ENCODE data around the gene NCDN.

NCDN gene

GRCh38 chr1:35557611-35558373 lies at the start of gene NCDN:
Gene NCDN (plus strand): TSS chr1:35557799. CDS start chr1:35558191, 392 bp downstream.
- Histone ChIP-seq H3K9ac (ENCODE audit: low read length) (peak within 1 kb of the TSS; percentile 98), H3K4me1 (ENCODE audit: control insufficient read depth, insufficient read depth, low read length) (peaks cover 38% of the 10 kb centered on the region), H3K36me3 (ENCODE audit: control insufficient read depth, insufficient read depth, low read length) (peaks cover 40% of the 10 kb centered on the region), H3K27me3 (ENCODE audit: control insufficient read depth, insufficient read depth, low read length) (no peaks in the 10 kb centered on the region), H3K4me3 (ENCODE audit: low read depth, low read length) (peak within 1 kb of the TSS; percentile 99), H3K9me3 (ENCODE audit: control insufficient read depth, insufficient read depth, low read depth, low read length) (no peaks in the 10 kb centered on the region), H3K27ac (ENCODE audit: low read depth, low read length) (peak within 1 kb of the TSS; percentile 99)

GRCh38 chr1:35507947-35508346 lies 49.7 kb upstream of the NCDN start:
- Histone ChIP-seq H3K4me3 (ENCODE audit: low read depth, low read length) (no peak overlapping the region), H3K27ac (ENCODE audit: low read depth, low read length) (no peak overlapping the region), H3K9ac (ENCODE audit: low read length) (no peak overlapping the region), H3K9me3 (ENCODE audit: control insufficient read depth, insufficient read depth, low read depth, low read length) (no peaks in the 10 kb centered on the region), H3K4me1 (ENCODE audit: control insufficient read depth, insufficient read depth, low read length) (no peaks in the 10 kb centered on the region), H3K27me3 (ENCODE audit: control insufficient read depth, insufficient read depth, low read length) (no peaks in the 10 kb centered on the region), H3K36me3 (ENCODE audit: control insufficient read depth, insufficient read depth, low read length) (peaks cover 23% of the 10 kb centered on the region)

- Histone ChIP-seq H3K4me1 (ENCODE audit: control insufficient read depth, insufficient read depth, low read length) (no peaks in the 10 kb centered on the region), H3K9ac (ENCODE audit: low read length) (no peak overlapping the region), H3K27me3 (ENCODE audit: control insufficient read depth, insufficient read depth, low read length) (no peaks in the 10 kb centered on the region), H3K27ac (ENCODE audit: low read depth, low read length) (no peak overlapping the region), H3K9me3 (ENCODE audit: control insufficient read depth, insufficient read depth, low read depth, low read length) (no peaks in the 10 kb centered on the region), H3K36me3 (ENCODE audit: control insufficient read depth, insufficient read depth, low read length) (peaks cover 22% of the 10 kb centered on the region), H3K4me3 (ENCODE audit: low read depth, low read length) (no peak overlapping the region)
Measured at GRCh38 chr1:35509558-35509957, 48.0 kb upstream of the NCDN start.

- Histone ChIP-seq H3K4me3 (ENCODE audit: low read depth, low read length) (no peak overlapping the region), H3K9me3 (ENCODE audit: control insufficient read depth, insufficient read depth, low read depth, low read length) (0 out of 2 replicates have a peak, but pooled peaks cover 8% of the 10 kb centered on the region), H3K9ac (ENCODE audit: low read length) (no peak overlapping the region), H3K36me3 (ENCODE audit: control insufficient read depth, insufficient read depth, low read length) (peaks cover 9% of the 10 kb centered on the region), H3K4me1 (ENCODE audit: control insufficient read depth, insufficient read depth, low read length) (no peaks in the 10 kb centered on the region), H3K27ac (ENCODE audit: low read depth, low read length) (no peak overlapping the region), H3K27me3 (ENCODE audit: control insufficient read depth, insufficient read depth, low read length) (no peaks in the 10 kb centered on the region)
Measured at GRCh38 chr1:35511305-35511704, 46.3 kb upstream of the NCDN start.

- Histone ChIP-seq H3K27ac (ENCODE audit: low read depth, low read length) (no peak overlapping the region), H3K4me1 (ENCODE audit: control insufficient read depth, insufficient read depth, low read length) (no peaks in the 10 kb centered on the region), H3K4me3 (ENCODE audit: low read depth, low read length) (no peak overlapping the region), H3K9me3 (ENCODE audit: control insufficient read depth, insufficient read depth, low read depth, low read length) (peaks cover 14% of the 10 kb centered on the region; the same call in 1 of the 2 replicates), H3K27me3 (ENCODE audit: control insufficient read depth, insufficient read depth, low read length) (no peaks in the 10 kb centered on the region), H3K36me3 (ENCODE audit: control insufficient read depth, insufficient read depth, low read length) (no peaks in the 10 kb centered on the region), H3K9ac (ENCODE audit: low read length) (no peak overlapping the region)
Measured at GRCh38 chr1:35518183-35518582, 39.4 kb upstream of the NCDN start.

GRCh38 chr1:35519432-35519831 lies 38.2 kb upstream of the NCDN start:
- Histone ChIP-seq H3K27me3 (ENCODE audit: control insufficient read depth, insufficient read depth, low read length) (no peaks in the 10 kb centered on the region), H3K9me3 (ENCODE audit: control insufficient read depth, insufficient read depth, low read depth, low read length) (peaks cover 14% of the 10 kb centered on the region; the same call in 1 of the 2 replicates), H3K27ac (ENCODE audit: low read depth, low read length) (no peak overlapping the region)

GRCh38 chr1:35524106-35524505 lies 33.5 kb upstream of the NCDN start:
- Histone ChIP-seq H3K27ac (ENCODE audit: low read depth, low read length) (no peak overlapping the region), H3K4me3 (ENCODE audit: low read depth, low read length) (no peak overlapping the region)

More at GRCh38 chr1:35519432-35519831, 38.2 kb upstream of the NCDN start:
- Histone ChIP-seq H3K9ac (ENCODE audit: low read length) (no peak overlapping the region), H3K4me3 (ENCODE audit: low read depth, low read length) (no peak overlapping the region), H3K4me1 (ENCODE audit: control insufficient read depth, insufficient read depth, low read length) (no peaks in the 10 kb centered on the region; the same call in 1 of the 2 replicates), H3K36me3 (ENCODE audit: control insufficient read depth, insufficient read depth, low read length) (no peaks in the 10 kb centered on the region)

GRCh38 chr1:35530168-35530567 lies 27.4 kb upstream of the NCDN start:
- H3K36me3 ChIP-seq (ENCODE audit: control insufficient read depth, insufficient read depth, low read length) = peaks cover 29% of the 10 kb centered on the region
- peaks cover 10% of the 10 kb centered on the region for H3K4me1 ChIP-seq (ENCODE audit: control insufficient read depth, insufficient read depth, low read length)
- H3K4me3 ChIP-seq (ENCODE audit: low read depth, low read length) = no peak overlapping the region
- H3K9me3 ChIP-seq (ENCODE audit: control insufficient read depth, insufficient read depth, low read depth, low read length) = peaks cover 28% of the 10 kb centered on the region; the same call in 1 of the 2 replicates
- H3K27me3 ChIP-seq (ENCODE audit: control insufficient read depth, insufficient read depth, low read length) = no peaks in the 10 kb centered on the region
- H3K9ac ChIP-seq (ENCODE audit: low read length) = no peak overlapping the region
- no peak overlapping the region for H3K27ac ChIP-seq (ENCODE audit: low read depth, low read length)

More at GRCh38 chr1:35524106-35524505, 33.5 kb upstream of the NCDN start:
- no peak overlapping the region for H3K9ac ChIP-seq (ENCODE audit: low read length)
- no peaks in the 10 kb centered on the region; the same call in 1 of the 2 replicates for H3K4me1 ChIP-seq (ENCODE audit: control insufficient read depth, insufficient read depth, low read length)
- no peaks in the 10 kb centered on the region for H3K27me3 ChIP-seq (ENCODE audit: control insufficient read depth, insufficient read depth, low read length)
- H3K9me3 ChIP-seq (ENCODE audit: control insufficient read depth, insufficient read depth, low read depth, low read length) = peaks cover 13% of the 10 kb centered on the region; the same call in 1 of the 2 replicates
- H3K36me3 ChIP-seq (ENCODE audit: control insufficient read depth, insufficient read depth, low read length) = peaks cover 3% of the 10 kb centered on the region; the same call in 1 of the 2 replicates

GRCh38 chr1:35530946-35531345 lies 26.7 kb upstream of the NCDN start:
- Histone ChIP-seq H3K27me3 (ENCODE audit: control insufficient read depth, insufficient read depth, low read length) (no peaks in the 10 kb centered on the region), H3K4me1 (ENCODE audit: control insufficient read depth, insufficient read depth, low read length) (peaks cover 18% of the 10 kb centered on the region), H3K4me3 (ENCODE audit: low read depth, low read length) (no peak overlapping the region), H3K36me3 (ENCODE audit: control insufficient read depth, insufficient read depth, low read length) (peaks cover 29% of the 10 kb centered on the region), H3K9me3 (ENCODE audit: control insufficient read depth, insufficient read depth, low read depth, low read length) (peaks cover 28% of the 10 kb centered on the region; the same call in 1 of the 2 replicates), H3K9ac (ENCODE audit: low read length) (no peak overlapping the region), H3K27ac (ENCODE audit: low read depth, low read length) (no peak overlapping the region)

GRCh38 chr1:35531368-35531767 lies 26.2 kb upstream of the NCDN start:
- Histone ChIP-seq H3K4me1 (ENCODE audit: control insufficient read depth, insufficient read depth, low read length) (peaks cover 22% of the 10 kb centered on the region), H3K36me3 (ENCODE audit: control insufficient read depth, insufficient read depth, low read length) (peaks cover 29% of the 10 kb centered on the region), H3K9ac (ENCODE audit: low read length) (no peak overlapping the region), H3K27ac (ENCODE audit: low read depth, low read length) (no peak overlapping the region), H3K27me3 (ENCODE audit: control insufficient read depth, insufficient read depth, low read length) (no peaks in the 10 kb centered on the region), H3K9me3 (ENCODE audit: control insufficient read depth, insufficient read depth, low read depth, low read length) (peaks cover 28% of the 10 kb centered on the region; the same call in 1 of the 2 replicates), H3K4me3 (ENCODE audit: low read depth, low read length) (no peak overlapping the region)

- H3K4me1 ChIP-seq (ENCODE audit: control insufficient read depth, insufficient read depth, low read length) = peaks cover 35% of the 10 kb centered on the region
Measured at GRCh38 chr1:35532497-35533223, 24.9 kb upstream of the NCDN start.

More at GRCh38 chr1:35532497-35533223, 24.9 kb upstream of the NCDN start:
- Histone ChIP-seq H3K36me3 (ENCODE audit: control insufficient read depth, insufficient read depth, low read length) (peaks cover 29% of the 10 kb centered on the region), H3K9ac (ENCODE audit: low read length) (no peak overlapping the region), H3K4me3 (ENCODE audit: low read depth, low read length) (no peak overlapping the region), H3K27ac (ENCODE audit: low read depth, low read length) (no peak overlapping the region), H3K9me3 (ENCODE audit: control insufficient read depth, insufficient read depth, low read depth, low read length) (peaks cover 23% of the 10 kb centered on the region; the same call in 1 of the 2 replicates), H3K27me3 (ENCODE audit: control insufficient read depth, insufficient read depth, low read length) (no peaks in the 10 kb centered on the region)

Measured in HUES6 (cell line).